ENCODE results near the gene TET1.

DNA sequence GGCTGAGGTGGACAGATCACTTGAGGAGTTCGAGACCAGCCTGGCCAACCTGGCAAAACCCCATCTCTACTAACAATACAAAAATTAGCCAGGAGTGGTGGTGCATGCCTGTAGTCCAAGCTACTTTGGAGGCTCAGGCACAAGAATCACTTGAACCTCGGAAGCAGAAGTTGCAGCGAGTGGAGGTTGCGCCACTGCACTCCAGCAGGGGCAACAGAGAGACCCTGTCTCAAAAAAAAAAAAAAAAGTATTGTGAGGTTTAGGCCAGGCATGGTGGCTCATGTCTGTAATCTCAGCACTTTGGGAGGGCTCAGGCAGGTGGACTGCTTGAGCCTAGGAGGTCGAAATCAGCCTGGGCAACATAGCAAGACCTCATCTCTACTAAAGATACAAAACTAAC is 16.0 kb downstream of the TET1 start:
- TF ChIP-seq PHF21A (IDR thresholded peaks at IDR 0.05; ENCODE audit: borderline replicate concordance, low read depth) (no peak), ELF4 (CRISPR knock-in tag; IDR thresholded peaks at IDR 0.05) (no peak), POLR2A (conservative IDR thresholded peaks at IDR 0.05) (no peak), JUND (IDR thresholded peaks at IDR 0.05; ENCODE audit: borderline replicate concordance, low read depth, low read length) (no peak), JUND (tag; IDR thresholded peaks at IDR 0.05; ENCODE audit: borderline replicate concordance, low read depth, low read length) (no peak), TCF3 (CRISPR knock-in tag; IDR thresholded peaks at IDR 0.05) (no peak), JUNB (CRISPR knock-in tag; conservative IDR thresholded peaks at IDR 0.05) (no peak), SP1 (CRISPR knock-in tag; IDR thresholded peaks at IDR 0.05) (no peak), STAT5B (CRISPR knock-in tag; IDR thresholded peaks at IDR 0.05) (no peak), SAP30 (IDR thresholded peaks at IDR 0.05; ENCODE audit: borderline replicate concordance, insufficient read depth, low read depth, low read length, poor library complexity, severe bottlenecking) (no peak), MTF1 (CRISPR knock-in tag; IDR thresholded peaks at IDR 0.05; ENCODE audit: borderline replicate concordance) (no peak)
- TF ChIP-seq, protein P1, sequence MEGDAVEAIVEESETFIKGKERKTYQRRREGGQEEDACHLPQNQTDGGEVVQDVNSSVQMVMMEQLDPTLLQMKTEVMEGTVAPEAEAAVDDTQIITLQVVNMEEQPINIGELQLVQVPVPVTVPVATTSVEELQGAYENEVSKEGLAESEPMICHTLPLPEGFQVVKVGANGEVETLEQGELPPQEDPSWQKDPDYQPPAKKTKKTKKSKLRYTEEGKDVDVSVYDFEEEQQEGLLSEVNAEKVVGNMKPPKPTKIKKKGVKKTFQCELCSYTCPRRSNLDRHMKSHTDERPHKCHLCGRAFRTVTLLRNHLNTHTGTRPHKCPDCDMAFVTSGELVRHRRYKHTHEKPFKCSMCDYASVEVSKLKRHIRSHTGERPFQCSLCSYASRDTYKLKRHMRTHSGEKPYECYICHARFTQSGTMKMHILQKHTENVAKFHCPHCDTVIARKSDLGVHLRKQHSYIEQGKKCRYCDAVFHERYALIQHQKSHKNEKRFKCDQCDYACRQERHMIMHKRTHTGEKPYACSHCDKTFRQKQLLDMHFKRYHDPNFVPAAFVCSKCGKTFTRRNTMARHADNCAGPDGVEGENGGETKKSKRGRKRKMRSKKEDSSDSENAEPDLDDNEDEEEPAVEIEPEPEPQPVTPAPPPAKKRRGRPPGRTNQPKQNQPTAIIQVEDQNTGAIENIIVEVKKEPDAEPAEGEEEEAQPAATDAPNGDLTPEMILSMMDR (IDR thresholded peaks at IDR 0.05 in 2 of 3, conservative IDR thresholded peaks at IDR 0.05 in 1 of 3; ENCODE audit: insufficient read depth in 2 of 3, low read depth in 1 of 3, low read length in 3 of 3), result no peak
- TF ChIP-seq, protein P2, sequence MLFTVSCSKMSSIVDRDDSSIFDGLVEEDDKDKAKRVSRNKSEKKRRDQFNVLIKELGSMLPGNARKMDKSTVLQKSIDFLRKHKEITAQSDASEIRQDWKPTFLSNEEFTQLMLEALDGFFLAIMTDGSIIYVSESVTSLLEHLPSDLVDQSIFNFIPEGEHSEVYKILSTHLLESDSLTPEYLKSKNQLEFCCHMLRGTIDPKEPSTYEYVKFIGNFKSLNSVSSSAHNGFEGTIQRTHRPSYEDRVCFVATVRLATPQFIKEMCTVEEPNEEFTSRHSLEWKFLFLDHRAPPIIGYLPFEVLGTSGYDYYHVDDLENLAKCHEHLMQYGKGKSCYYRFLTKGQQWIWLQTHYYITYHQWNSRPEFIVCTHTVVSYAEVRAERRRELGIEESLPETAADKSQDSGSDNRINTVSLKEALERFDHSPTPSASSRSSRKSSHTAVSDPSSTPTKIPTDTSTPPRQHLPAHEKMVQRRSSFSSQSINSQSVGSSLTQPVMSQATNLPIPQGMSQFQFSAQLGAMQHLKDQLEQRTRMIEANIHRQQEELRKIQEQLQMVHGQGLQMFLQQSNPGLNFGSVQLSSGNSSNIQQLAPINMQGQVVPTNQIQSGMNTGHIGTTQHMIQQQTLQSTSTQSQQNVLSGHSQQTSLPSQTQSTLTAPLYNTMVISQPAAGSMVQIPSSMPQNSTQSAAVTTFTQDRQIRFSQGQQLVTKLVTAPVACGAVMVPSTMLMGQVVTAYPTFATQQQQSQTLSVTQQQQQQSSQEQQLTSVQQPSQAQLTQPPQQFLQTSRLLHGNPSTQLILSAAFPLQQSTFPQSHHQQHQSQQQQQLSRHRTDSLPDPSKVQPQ (CRISPR knock-in tag; IDR thresholded peaks at IDR 0.05; ENCODE audit: borderline replicate concordance), result no peak

All from K562 (cell line).